SK-N-SH (cell line): ENCODE measurements around the gene SCAND1. TPM values are rescaled to one million over a fixed set of nuclear protein-coding genes. Genes with fewer than 3 reads are reported as not detected.
"Not testable (repeated sequence)": the region's sequence is repeated elsewhere in the genome, so short reads cannot be mapped to it uniquely, and the experiment has no call there.

Source experiments
- CTCF ChIA-PET: fragments of 300-600, 350-600 bp; formaldehyde crosslinking; extraction: SDS; loops from one replicate; lab custom pipeline; 2021; lab: Yijun Ruan, JAX
- POLR2A ChIA-PET: fragments of 350-600 bp; sonication (Branson Sonifier 250); formaldehyde crosslinking; extraction: SDS; loops from one replicate; lab custom pipeline; 2020; ENCODE audit warnings: antibody characterized with exemption, inconsistent platforms; lab: Yijun Ruan, JAX
- DNase-seq: peaks from one replicate; pipeline ENCODE4 v3.0.0; 2012
- H2AFZ ChIP-seq: fragments of 200-600 bp; sonication (generic); 2 replicates; pipeline ENCODE4 v1.8.1; 2016; ENCODE audit warnings: antibody characterized with exemption, mild to moderate bottlenecking, low read depth
- H3F3A ChIP-seq: fragments of 200-600 bp; sonication (generic); replicated peaks from 2 replicates; pipeline ENCODE3; 2016; ENCODE audit warnings: antibody characterized with exemption, mild to moderate bottlenecking; ENCODE audit not compliant: insufficient read depth
- H3K27ac ChIP-seq, 2 experiments: fragments of 200-500 bp in 1 of 2; fragments of 200-600 bp in 1 of 2; sonication (Bioruptor generic) in 1 of 2; sonication (generic), shearing (Covaris generic) in 1 of 2; 2 replicates each; pipeline versions ENCODE4 v1.5.1 to v1.6.1; 2014 to 2016; ENCODE audit warnings: low read depth in 2 of 2, inconsistent platforms in 1 of 2, low read length in 1 of 2, mild to moderate bottlenecking in 1 of 2, mixed read lengths in 1 of 2
- H3K27me3 ChIP-seq: fragments of 200-600 bp; sonication (generic), shearing (Covaris generic); 2 replicates; pipeline ENCODE4 v1.6.1; 2016; ENCODE audit warnings: mixed run types; ENCODE audit not compliant: insufficient read depth
- H3K36me3 ChIP-seq, 2 experiments: fragments of 200-500 bp in 1 of 2; fragments of 200-600 bp in 1 of 2; sonication (Bioruptor generic) in 1 of 2; sonication (generic) in 1 of 2; replicated peaks in 1 of 2; 2 replicates each; pipeline versions ENCODE3 to v1.5.1; 2014 to 2016; ENCODE audit warnings: low read length in 1 of 2, mild to moderate bottlenecking in 1 of 2; ENCODE audit not compliant: insufficient read depth in 2 of 2, control insufficient read depth in 1 of 2
- H3K4me1 ChIP-seq, 2 experiments: fragments of 200-500 bp in 1 of 2; fragments of 200-600 bp in 1 of 2; sonication (Bioruptor generic) in 1 of 2; sonication (generic), shearing (Covaris generic) in 1 of 2; 2 replicates each; pipeline versions ENCODE4 v1.5.1 to v1.6.1; 2014 to 2016; ENCODE audit warnings: low read depth in 1 of 2, low read length in 1 of 2, mixed run types in 1 of 2; ENCODE audit not compliant: insufficient read depth in 2 of 2, control insufficient read depth in 1 of 2
- H3K4me2 ChIP-seq: fragments of 200-600 bp; sonication (generic), shearing (Covaris generic); 2 replicates; pipeline ENCODE4 v1.6.1; 2017; ENCODE audit warnings: mixed run types
- H3K4me3 ChIP-seq, 2 experiments: fragments of 200-500 bp in 1 of 2; fragments of 200-600 bp in 1 of 2; sonication (Bioruptor generic) in 1 of 2; sonication (generic), shearing (Covaris generic) in 1 of 2; 2 replicates each; pipeline versions ENCODE4 v1.5.1 to v1.8.1; 2014 to 2016; ENCODE audit warnings: low read depth in 2 of 2, inconsistent platforms in 1 of 2, low read length in 1 of 2, mild to moderate bottlenecking in 1 of 2, mixed read lengths in 1 of 2, moderate library complexity in 1 of 2
- H3K79me2 ChIP-seq: fragments of 200-600 bp; sonication (generic); 2 replicates; pipeline ENCODE4 v1.8.1; 2017; ENCODE audit warnings: mild to moderate bottlenecking; ENCODE audit not compliant: insufficient read depth
- H3K9ac ChIP-seq: fragments of 200-600 bp; sonication (generic); 2 replicates; pipeline ENCODE4 v1.6.1; 2017; ENCODE audit warnings: mixed run types
- H3K9me2 ChIP-seq: fragments of 200-600 bp; sonication (generic); 2 replicates; pipeline ENCODE4 v1.6.1; 2017; ENCODE audit warnings: mixed run types
- H3K9me3 ChIP-seq: fragments of 200-600 bp; sonication (generic); 2 replicates; pipeline ENCODE4 v1.6.1; 2017; ENCODE audit warnings: mixed run types, mild to moderate bottlenecking, moderate library complexity
- H4K20me1 ChIP-seq: fragments of 200-600 bp; sonication (generic); 2 replicates; pipeline ENCODE4 v1.6.1; 2017; ENCODE audit warnings: mild to moderate bottlenecking, mixed run types; ENCODE audit not compliant: insufficient read depth
- EP300 ChIP-seq, 2 experiments: IDR thresholded peaks; 2 replicates each; pipeline versions ENCODE4 v1.4.0 to v1.6.1; 2012; ENCODE audit warnings: borderline replicate concordance in 1 of 2, low read depth in 1 of 2, low read length in 1 of 2
- FOSL2 ChIP-seq: IDR thresholded peaks from 2 replicates; pipeline ENCODE4 v1.4.0; 2012; ENCODE audit warnings: low read depth, mild to moderate bottlenecking, moderate library complexity, borderline replicate concordance
- GATA2 ChIP-seq: sonication (generic); formaldehyde crosslinking; IDR thresholded peaks from 2 replicates; pipeline ENCODE4 v1.5.0; 2020; ENCODE audit warnings: mild to moderate bottlenecking, missing genetic modification reagents
- JUND ChIP-seq: IDR thresholded peaks from 2 replicates; pipeline ENCODE4 v1.4.0; 2012
- NRF1 ChIP-seq: IDR thresholded peaks from 2 replicates; pipeline ENCODE4 v1.6.1; 2012; ENCODE audit warnings: low read depth, mild to moderate bottlenecking, low read length
- POLR2AphosphoS5 ChIP-seq: IDR thresholded peaks from 2 replicates; pipeline ENCODE4 v1.6.1; 2012; ENCODE audit warnings: low read depth, low read length
- RAD21 ChIP-seq: IDR thresholded peaks from 2 replicates; pipeline ENCODE4 v1.6.1; 2012; ENCODE audit warnings: mild to moderate bottlenecking, low read length
- RCOR1 ChIP-seq: fragments of 150-350 bp; IDR thresholded peaks from 2 replicates; pipeline ENCODE4 v1.6.1; 2017; ENCODE audit warnings: antibody characterized with exemption, low read length
- SIN3A ChIP-seq: IDR thresholded peaks from 2 replicates; pipeline ENCODE4 v1.6.1; 2012; ENCODE audit warnings: low read depth, mild to moderate bottlenecking, low read length, moderate library complexity, borderline replicate concordance
- WGBS: methylation state at CpG from one replicate; pipeline ENCODE4 v1.1.6; 2017; ENCODE audit warnings: low lambda C conversion rate; 5-methylcytosine and 5-hydroxymethylcytosine counted together
- polyA plus RNA-seq, 3 experiments: library from polyadenylated mRNA; depleted of rRNA; stranded (reverse); fragments of >200 nt; gene quantifications; 2 replicates each; pipeline ENCODE4 v1.2.3, GENCODE V29; 2012
- TF ChIP-seq, protein P1 (sequence below): IDR thresholded peaks from 2 replicates; pipeline ENCODE4 v1.4.0; 2012; ENCODE audit warnings: low read depth, borderline replicate concordance
- TF ChIP-seq, protein P2 (sequence below): IDR thresholded peaks from 2 replicates; pipeline ENCODE4 v1.4.0; 2012; ENCODE audit warnings: low read depth
- TF ChIP-seq, protein P3 (sequence below): IDR thresholded peaks from 2 replicates; pipeline ENCODE4 v1.6.1; 2012; ENCODE audit warnings: mild to moderate bottlenecking, low read depth, low read length, moderate library complexity

SCAND1 gene
- polyA plus RNA-seq, 1 of the 3 experiments (the other 2 are of a cell fraction): 44.1 TPM

DNA sequence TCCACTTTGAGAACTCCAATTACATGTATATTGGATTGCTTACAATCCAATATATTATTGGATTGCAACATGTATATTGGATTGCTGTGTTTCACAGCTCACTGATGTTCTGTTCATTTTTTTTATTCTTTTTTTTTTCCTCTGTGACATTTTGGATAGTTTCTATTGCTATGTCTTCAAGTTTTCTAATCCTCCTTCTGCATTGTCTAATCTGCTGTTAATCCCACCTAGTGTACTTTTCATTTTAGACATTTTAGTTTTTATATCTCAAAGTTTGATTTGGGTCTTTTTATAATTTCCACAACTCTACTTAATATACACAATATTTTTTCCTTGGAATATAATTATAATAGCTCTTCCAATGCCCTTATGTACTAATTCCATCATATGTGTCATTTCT lies 48.6 kb upstream of the SCAND1 start:
- Histone ChIP-seq H3K4me3 (no peak overlapping the region), H4K20me1 (no peaks in the 10 kb centered on the region), H3K27me3 (no peaks in the 10 kb centered on the region), H3K36me3 (no peaks in the 10 kb centered on the region), H3K9me3 (peaks cover 12% of the 10 kb centered on the region), H3K4me1 (no peaks in the 10 kb centered on the region), H3K4me2 (no peak overlapping the region), H3F3A (no peaks in the 10 kb centered on the region), H3K27ac (no peak overlapping the region), H3K9ac (no peak overlapping the region), H3K79me2 (no peaks in the 10 kb centered on the region), H3K9me2 (no peaks in the 10 kb centered on the region), H2AFZ (no peak overlapping the region)
- POLR2A ChIA-PET: no interaction called here
- DNase-seq: no peak
- TF ChIP-seq EP300 (IDR thresholded peaks at IDR 0.05; ENCODE audit: borderline replicate concordance in 1 of 2, low read depth in 1 of 2, low read length in 1 of 2) (no peak), JUND (no peak), NRF1 (no peak), SIN3A (no peak), GATA2 (CRISPR knock-in tag) (no peak), FOSL2 (no peak), POLR2AphosphoS5 (no peak), RAD21 (no peak), RCOR1 (no peak)
- TF ChIP-seq, protein P1, sequence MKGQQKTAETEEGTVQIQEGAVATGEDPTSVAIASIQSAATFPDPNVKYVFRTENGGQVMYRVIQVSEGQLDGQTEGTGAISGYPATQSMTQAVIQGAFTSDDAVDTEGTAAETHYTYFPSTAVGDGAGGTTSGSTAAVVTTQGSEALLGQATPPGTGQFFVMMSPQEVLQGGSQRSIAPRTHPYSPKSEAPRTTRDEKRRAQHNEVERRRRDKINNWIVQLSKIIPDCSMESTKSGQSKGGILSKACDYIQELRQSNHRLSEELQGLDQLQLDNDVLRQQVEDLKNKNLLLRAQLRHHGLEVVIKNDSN: no peak
- TF ChIP-seq, protein P2, sequence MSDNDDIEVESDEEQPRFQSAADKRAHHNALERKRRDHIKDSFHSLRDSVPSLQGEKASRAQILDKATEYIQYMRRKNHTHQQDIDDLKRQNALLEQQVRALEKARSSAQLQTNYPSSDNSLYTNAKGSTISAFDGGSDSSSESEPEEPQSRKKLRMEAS: no peak
- TF ChIP-seq, protein P3, sequence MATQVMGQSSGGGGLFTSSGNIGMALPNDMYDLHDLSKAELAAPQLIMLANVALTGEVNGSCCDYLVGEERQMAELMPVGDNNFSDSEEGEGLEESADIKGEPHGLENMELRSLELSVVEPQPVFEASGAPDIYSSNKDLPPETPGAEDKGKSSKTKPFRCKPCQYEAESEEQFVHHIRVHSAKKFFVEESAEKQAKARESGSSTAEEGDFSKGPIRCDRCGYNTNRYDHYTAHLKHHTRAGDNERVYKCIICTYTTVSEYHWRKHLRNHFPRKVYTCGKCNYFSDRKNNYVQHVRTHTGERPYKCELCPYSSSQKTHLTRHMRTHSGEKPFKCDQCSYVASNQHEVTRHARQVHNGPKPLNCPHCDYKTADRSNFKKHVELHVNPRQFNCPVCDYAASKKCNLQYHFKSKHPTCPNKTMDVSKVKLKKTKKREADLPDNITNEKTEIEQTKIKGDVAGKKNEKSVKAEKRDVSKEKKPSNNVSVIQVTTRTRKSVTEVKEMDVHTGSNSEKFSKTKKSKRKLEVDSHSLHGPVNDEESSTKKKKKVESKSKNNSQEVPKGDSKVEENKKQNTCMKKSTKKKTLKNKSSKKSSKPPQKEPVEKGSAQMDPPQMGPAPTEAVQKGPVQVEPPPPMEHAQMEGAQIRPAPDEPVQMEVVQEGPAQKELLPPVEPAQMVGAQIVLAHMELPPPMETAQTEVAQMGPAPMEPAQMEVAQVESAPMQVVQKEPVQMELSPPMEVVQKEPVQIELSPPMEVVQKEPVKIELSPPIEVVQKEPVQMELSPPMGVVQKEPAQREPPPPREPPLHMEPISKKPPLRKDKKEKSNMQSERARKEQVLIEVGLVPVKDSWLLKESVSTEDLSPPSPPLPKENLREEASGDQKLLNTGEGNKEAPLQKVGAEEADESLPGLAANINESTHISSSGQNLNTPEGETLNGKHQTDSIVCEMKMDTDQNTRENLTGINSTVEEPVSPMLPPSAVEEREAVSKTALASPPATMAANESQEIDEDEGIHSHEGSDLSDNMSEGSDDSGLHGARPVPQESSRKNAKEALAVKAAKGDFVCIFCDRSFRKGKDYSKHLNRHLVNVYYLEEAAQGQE: no peak
- CTCF ChIA-PET: interaction anchor here (0.9 to 1.3 kb wide), 3 partner anchors 10 to 200 kb away, joined by 6 to 10 read pairs (median 7); no protein-coding TSS in a partner anchor

DNA sequence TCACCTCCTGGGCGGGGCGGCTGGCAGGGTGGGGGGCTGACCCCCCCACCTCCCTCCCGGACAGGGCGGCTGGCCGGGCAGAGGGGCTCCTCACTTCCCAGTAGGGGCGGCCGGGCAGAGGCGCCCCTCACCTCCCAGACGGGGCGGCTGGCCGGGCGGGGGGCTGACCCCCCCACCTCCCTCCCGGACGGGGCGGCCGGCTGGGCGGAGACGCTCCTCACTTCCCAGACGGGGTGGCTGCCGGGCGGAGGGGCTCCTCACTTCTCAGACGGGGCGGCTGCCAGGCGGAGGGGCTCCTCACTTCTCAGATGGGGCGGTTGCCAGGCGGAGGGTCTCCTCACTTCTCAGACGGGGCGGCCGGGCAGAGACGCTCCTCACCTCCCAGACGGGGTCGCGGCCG lies 47.0 kb upstream of the SCAND1 start:
- H3K27ac ChIP-seq, CTCF ChIA-PET, H3K36me3 ChIP-seq, H3K4me3 ChIP-seq, DNase-seq, H3K79me2 ChIP-seq, H3K4me1 ChIP-seq, H3K9me2 ChIP-seq, H3K9ac ChIP-seq, H4K20me1 ChIP-seq, H2AFZ ChIP-seq, H3K4me2 ChIP-seq, POLR2A ChIA-PET, H3K27me3 ChIP-seq, H3F3A ChIP-seq: not testable (repeated sequence)
- WGBS: no CpG with 5 or more reads among the region's 34 CpGs
- H3K9me3 ChIP-seq: peaks cover 12% of the 10 kb centered on the region

DNA sequence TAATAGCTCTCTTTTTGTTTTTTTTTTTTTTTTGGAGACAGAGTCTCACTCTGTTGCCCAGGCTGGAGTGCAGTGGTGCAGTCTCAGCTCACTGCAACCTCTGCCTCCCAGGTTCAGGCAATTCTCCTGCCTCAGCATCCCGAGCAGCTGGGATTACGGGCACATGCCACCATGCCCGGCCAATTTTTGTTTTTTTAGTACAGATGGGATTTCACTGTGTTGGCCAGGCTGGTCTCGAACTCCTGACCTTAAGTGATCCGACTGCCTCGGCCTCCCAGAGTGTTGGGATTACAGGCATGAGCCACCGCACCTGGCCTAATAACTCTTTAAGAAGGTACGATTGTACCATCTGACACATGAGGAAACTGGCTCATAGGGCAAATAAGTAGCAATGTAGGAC lies 42.2 kb upstream of the SCAND1 start:
- H4K20me1 ChIP-seq, H3K9ac ChIP-seq, H3K9me3 ChIP-seq, H3K4me3 ChIP-seq, H3K9me2 ChIP-seq, H3K27me3 ChIP-seq, H3K79me2 ChIP-seq, H3F3A ChIP-seq, H3K4me2 ChIP-seq, H3K36me3 ChIP-seq, DNase-seq, POLR2A ChIA-PET, H3K27ac ChIP-seq, H3K4me1 ChIP-seq, H2AFZ ChIP-seq: not testable (repeated sequence)
- WGBS: 80% methylated on average over 7 of the region's 8 CpGs
- CTCF ChIA-PET: interaction anchor here (1.1 to 15.0 kb wide), 5 partner anchors 11 to 206 kb away, joined by 3 to 560 read pairs (median 6); no protein-coding TSS in a partner anchor
